Keratinocyte (primary cell): ENCODE results near the gene SPATA4. TPM values are rescaled to one million over a fixed set of nuclear protein-coding genes. Genes with fewer than 3 reads are reported as not detected.

Experiments used
- DNase-seq: peaks from one replicate; pipeline ENCODE4 v3.0.0-alpha.2; 2011; ENCODE audit warnings: low read depth, missing footprints, low spot score
- FAIRE-seq: peaks from 2 replicates; lab custom pipeline; 2011; peaks lifted over from hg19 to GRCh38; lab: Jason Lieb, UNC
- H2AFZ ChIP-seq: 2 replicates; pipeline ENCODE4 v1.6.0; 2012; ENCODE audit warnings: low read length, control low read depth, inconsistent platforms; ENCODE audit not compliant: control insufficient read depth
- H3K27ac ChIP-seq: 2 replicates; pipeline ENCODE4 v1.5.1; 2011; ENCODE audit warnings: low read length; ENCODE audit not compliant: control insufficient read depth, insufficient read depth
- H3K27me3 ChIP-seq: 3 replicates; pipeline ENCODE4 v1.6.0; 2011; ENCODE audit warnings: low read length; ENCODE audit not compliant: control insufficient read depth, insufficient read depth; ENCODE audit errors: extremely low read depth
- H3K36me3 ChIP-seq, 2 experiments: 2 replicates in 1 of 2; 3 replicates in 1 of 2; pipeline ENCODE4 v1.5.1; 2011; ENCODE audit warnings: low read length in 2 of 2, mild to moderate bottlenecking in 1 of 2; ENCODE audit not compliant: control insufficient read depth in 2 of 2, insufficient read depth in 2 of 2; ENCODE audit errors: extremely low read depth in 1 of 2
- H3K4me1 ChIP-seq: 3 replicates; pipeline ENCODE4 v1.5.1; 2011; ENCODE audit warnings: low read length; ENCODE audit not compliant: control insufficient read depth, insufficient read depth; ENCODE audit errors: extremely low read depth
- H3K4me2 ChIP-seq: 3 replicates; pipeline ENCODE4 v1.6.0; 2011; ENCODE audit warnings: low read depth, low read length; ENCODE audit not compliant: control insufficient read depth, insufficient read depth; ENCODE audit errors: extremely low read depth
- H3K4me3 ChIP-seq, 3 experiments: fragments of 200-600 bp in 1 of 3; sonication (generic) in 1 of 3; 2 replicates in 2 of 3; 3 replicates in 1 of 3; pipeline ENCODE4 v1.5.1; 2011 to 2016; ENCODE audit warnings: low read length in 3 of 3, mild to moderate bottlenecking in 3 of 3, control low read depth in 2 of 3, inconsistent platforms in 1 of 3, low read depth in 1 of 3, mixed read lengths in 1 of 3, mixed run types in 1 of 3, moderate library complexity in 1 of 3; ENCODE audit not compliant: control insufficient read depth in 2 of 3, insufficient read depth in 2 of 3; ENCODE audit errors: extremely low read depth in 1 of 3
- H3K79me2 ChIP-seq: 2 replicates; pipeline ENCODE4 v1.6.0; 2012; ENCODE audit warnings: low read length; ENCODE audit not compliant: control insufficient read depth, insufficient read depth
- H3K9ac ChIP-seq: 3 replicates; pipeline ENCODE4 v1.6.0; 2011; ENCODE audit warnings: low read length; ENCODE audit not compliant: control insufficient read depth, insufficient read depth; ENCODE audit errors: extremely low read depth
- H3K9me1 ChIP-seq: 3 replicates; pipeline ENCODE4 v1.6.0; 2011; ENCODE audit warnings: low read length; ENCODE audit not compliant: control insufficient read depth, insufficient read depth; ENCODE audit errors: extremely low read depth
- H3K9me3 ChIP-seq: 2 replicates; pipeline ENCODE4 v1.5.1; 2012; ENCODE audit warnings: low read depth, low read length; ENCODE audit not compliant: control insufficient read depth
- H4K20me1 ChIP-seq: 3 replicates; pipeline ENCODE4 v1.6.0; 2011; ENCODE audit warnings: low read length; ENCODE audit not compliant: control insufficient read depth, insufficient read depth; ENCODE audit errors: extremely low read depth
- EZH2 ChIP-seq: IDR thresholded peaks from one replicate; pipeline ENCODE4 v1.6.1; 2012; ENCODE audit warnings: inconsistent platforms, mild to moderate bottlenecking, low read length, moderate library complexity
- dilution Hi-C: fragments of 300-500 bp; cut with MboI; formaldehyde crosslinking; loops from one replicate; pipeline ENCODE4 v1.7.0; 2020; ENCODE audit warnings: low sequenced_read_pairs; ENCODE audit not compliant: extremely low pct_ligation_motif_present
- polyA plus RNA-seq, 5 experiments: library from polyadenylated mRNA; depleted of rRNA in 3 of 5; stranded (reverse) in 3 of 5; stranded (forward) in 1 of 5; unstranded in 1 of 5; fragments of >200 nt; gene quantifications; 1 replicate in 1 of 5; 2 replicates in 3 of 5; 3 replicates in 1 of 5; pipeline versions ENCODE4 v1.2.1 to v1.2.3, GENCODE V29; 2011 to 2012; ENCODE audit warnings: missing spikeins in 2 of 5, low read depth in 1 of 5, low replicate concordance in 1 of 5
- TF ChIP-seq, protein P1 (sequence below), 3 experiments: IDR thresholded peaks in 1 of 3; conservative IDR thresholded peaks in 1 of 3; optimal IDR thresholded peaks in 1 of 3; 2 replicates in 2 of 3; 3 replicates in 1 of 3; pipeline versions ENCODE3 to v1.5.1; 2011; ENCODE audit warnings: low read length in 3 of 3, mild to moderate bottlenecking in 3 of 3, moderate library complexity in 2 of 3, control low read depth in 1 of 3, inconsistent platforms in 1 of 3; ENCODE audit not compliant: insufficient read depth in 2 of 3; ENCODE audit errors: extremely low read depth in 1 of 3

SPATA4 gene
- polyA plus RNA-seq, 1 donor (not counting 4 experiments of a cell fraction or from before 2014, with no cell fraction given) = 0.12 TPM

DNA sequence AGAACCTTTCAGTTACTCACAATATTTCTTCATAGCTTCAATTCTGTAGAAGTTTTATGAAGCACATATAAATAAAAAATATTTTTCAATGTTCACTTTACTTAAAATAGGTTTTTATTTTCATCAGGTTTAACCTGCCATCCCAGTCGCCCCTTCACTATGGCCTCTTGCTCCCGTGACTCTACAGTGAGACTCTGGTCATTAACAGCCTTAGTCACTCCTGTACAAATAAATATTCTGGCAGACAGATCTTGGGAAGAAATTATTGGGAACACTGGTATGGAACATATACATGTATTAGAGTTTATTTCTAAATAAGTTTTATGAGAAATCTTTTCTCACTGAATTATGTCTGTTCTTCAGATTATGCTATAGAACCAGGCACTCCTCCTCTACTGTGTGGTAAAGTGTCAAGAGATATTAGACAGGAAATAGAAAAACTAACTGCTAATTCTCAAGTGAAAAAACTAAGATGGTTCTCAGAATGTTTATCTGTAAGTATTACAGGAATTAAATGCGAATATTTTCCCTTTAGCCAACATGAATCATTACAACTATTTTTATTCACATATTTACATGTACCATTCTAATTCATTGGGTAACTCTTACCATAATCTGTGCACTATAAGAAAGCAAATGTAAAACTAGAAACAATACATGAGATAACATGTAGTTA is 45.6 kb downstream of the SPATA4 start:
- TF ChIP-seq, protein P1, sequence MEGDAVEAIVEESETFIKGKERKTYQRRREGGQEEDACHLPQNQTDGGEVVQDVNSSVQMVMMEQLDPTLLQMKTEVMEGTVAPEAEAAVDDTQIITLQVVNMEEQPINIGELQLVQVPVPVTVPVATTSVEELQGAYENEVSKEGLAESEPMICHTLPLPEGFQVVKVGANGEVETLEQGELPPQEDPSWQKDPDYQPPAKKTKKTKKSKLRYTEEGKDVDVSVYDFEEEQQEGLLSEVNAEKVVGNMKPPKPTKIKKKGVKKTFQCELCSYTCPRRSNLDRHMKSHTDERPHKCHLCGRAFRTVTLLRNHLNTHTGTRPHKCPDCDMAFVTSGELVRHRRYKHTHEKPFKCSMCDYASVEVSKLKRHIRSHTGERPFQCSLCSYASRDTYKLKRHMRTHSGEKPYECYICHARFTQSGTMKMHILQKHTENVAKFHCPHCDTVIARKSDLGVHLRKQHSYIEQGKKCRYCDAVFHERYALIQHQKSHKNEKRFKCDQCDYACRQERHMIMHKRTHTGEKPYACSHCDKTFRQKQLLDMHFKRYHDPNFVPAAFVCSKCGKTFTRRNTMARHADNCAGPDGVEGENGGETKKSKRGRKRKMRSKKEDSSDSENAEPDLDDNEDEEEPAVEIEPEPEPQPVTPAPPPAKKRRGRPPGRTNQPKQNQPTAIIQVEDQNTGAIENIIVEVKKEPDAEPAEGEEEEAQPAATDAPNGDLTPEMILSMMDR (optimal IDR thresholded peaks at IDR 0.05 in 1 of 3, IDR thresholded peaks at IDR 0.05 in 1 of 3, conservative IDR thresholded peaks at IDR 0.05 in 1 of 3; ENCODE audit: extremely low read depth in 1 of 3, insufficient read depth in 2 of 3, low read length in 3 of 3) = no peak
- no peak for TF ChIP-seq EZH2
- H2AFZ ChIP-seq = no peak overlapping the region
- no peak for DNase-seq

DNA sequence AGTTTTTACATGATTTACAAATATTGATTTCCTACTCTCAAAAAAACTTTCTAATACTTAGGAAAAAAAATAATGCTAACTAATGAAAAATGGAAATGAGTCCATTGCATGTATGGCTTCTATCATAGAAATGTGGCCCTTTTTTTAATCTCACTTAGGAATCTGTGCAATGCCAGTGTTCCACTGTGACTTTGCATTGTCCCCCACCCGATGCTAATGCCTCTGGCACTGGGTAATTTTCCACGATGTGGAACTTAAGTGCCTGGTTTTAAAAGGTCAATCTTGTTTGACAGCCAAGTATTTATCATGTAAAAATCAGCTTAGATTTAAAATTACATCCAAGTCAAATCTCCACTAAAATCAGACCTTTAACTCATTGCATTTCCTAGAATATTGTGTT is 53.1 kb downstream of the SPATA4 start:
- dilution Hi-C loops = no loop called here
- no peak overlapping the region for H3K4me2 ChIP-seq
- H3K9me1 ChIP-seq = no peaks in the 10 kb centered on the region
- TF ChIP-seq EZH2 = no peak
- TF ChIP-seq, protein P1 (optimal IDR thresholded peaks at IDR 0.05 in 1 of 3, IDR thresholded peaks at IDR 0.05 in 1 of 3, conservative IDR thresholded peaks at IDR 0.05 in 1 of 3; ENCODE audit: extremely low read depth in 1 of 3, insufficient read depth in 2 of 3, low read length in 3 of 3) = no peak
- H3K36me3 ChIP-seq = no peaks in the 10 kb centered on the region
- no peaks in the 10 kb centered on the region for H4K20me1 ChIP-seq
- H2AFZ ChIP-seq = no peak overlapping the region
- no peaks in the 10 kb centered on the region for H3K79me2 ChIP-seq
- no peak overlapping the region for H3K9ac ChIP-seq
- H3K9me3 ChIP-seq = no peaks in the 10 kb centered on the region
- no peak overlapping the region for H3K27ac ChIP-seq
- no peaks in the 10 kb centered on the region for H3K4me1 ChIP-seq
- FAIRE-seq (no peak), DNase-seq (no peak)
- no peak overlapping the region for H3K4me3 ChIP-seq
- H3K27me3 ChIP-seq = no peaks in the 10 kb centered on the region

More for the DNA sequence above, 45.6 kb downstream of the SPATA4 start:
- Histone ChIP-seq H3K4me3 (no peak overlapping the region), H4K20me1 (no peaks in the 10 kb centered on the region), H3K4me2 (no peak overlapping the region), H3K27me3 (no peaks in the 10 kb centered on the region), H3K9me1 (no peaks in the 10 kb centered on the region), H3K9ac (no peak overlapping the region), H3K9me3 (no peaks in the 10 kb centered on the region), H3K27ac (no peak overlapping the region), H3K36me3 (no peaks in the 10 kb centered on the region), H3K4me1 (no peaks in the 10 kb centered on the region), H3K79me2 (no peaks in the 10 kb centered on the region)
- FAIRE-seq = no peak
- dilution Hi-C loops = no loop called here
